OCI-LY7 (cell line): Measurements from ENCODE around the gene SLC34A2. TPM values are rescaled to one million over a fixed set of nuclear protein-coding genes. Genes with fewer than 3 reads are reported as not detected.

Source experiments
- BruUV-seq: library from RNA; stranded (reverse); fragments of 400-500 nt; replicated peaks from 2 replicates; lab custom pipeline; 2021; lab: Mats Ljungman, UMichigan
- CTCF ChIA-PET: fragments of 300-600 bp; sonication (Branson Sonifier 250); formaldehyde crosslinking; loops from one replicate; lab custom pipeline; 2022; ENCODE audit warnings: antibody characterized with exemption; ENCODE audit not compliant: unreplicated experiment; lab: Charles Lee
- POLR2A ChIA-PET: fragments of 300-600 bp; sonication (Branson Sonifier 250); formaldehyde crosslinking; loops from one replicate; lab custom pipeline; 2022; ENCODE audit warnings: antibody characterized with exemption; lab: Charles Lee
- DNase-seq: peaks from one replicate; pipeline ENCODE4 v3.0.0-alpha.2; 2015; ENCODE audit warnings: low spot score
- H2AFZ ChIP-seq: fragments of 200-600 bp; sonication (generic), shearing (Covaris generic); 2 replicates; pipeline ENCODE4 v1.6.1; 2014; ENCODE audit warnings: mild to moderate bottlenecking, antibody characterized with exemption, low read length, moderate library complexity
- H3K27ac ChIP-seq: fragments of 200-600 bp; sonication (generic); 2 replicates; pipeline ENCODE4 v1.5.1; 2014; ENCODE audit warnings: mixed run types, low read depth, mild to moderate bottlenecking, moderate library complexity, low read length, inconsistent platforms; ENCODE audit not compliant: poor library complexity, severe bottlenecking
- H3K36me3 ChIP-seq: fragments of 200-600 bp; sonication (generic); 2 replicates; pipeline ENCODE4 v1.6.1; 2014; ENCODE audit warnings: mild to moderate bottlenecking, antibody characterized with exemption, low read length, moderate library complexity, mixed read lengths; ENCODE audit not compliant: insufficient read depth
- H3K4me1 ChIP-seq: fragments of 200-600 bp; sonication (generic); 2 replicates; pipeline ENCODE4 v1.5.1; 2014; ENCODE audit warnings: mild to moderate bottlenecking, low read length; ENCODE audit not compliant: insufficient read depth, poor library complexity, severe bottlenecking
- H3K4me2 ChIP-seq: fragments of 200-600 bp; sonication (generic); 2 replicates; pipeline ENCODE4 v1.6.1; 2014; ENCODE audit warnings: mild to moderate bottlenecking, low read length
- H3K4me3 ChIP-seq: fragments of 200-600 bp; sonication (generic); 2 replicates; pipeline ENCODE4 v1.5.1; 2014; ENCODE audit warnings: mild to moderate bottlenecking, low read depth, low read length; ENCODE audit not compliant: poor library complexity, severe bottlenecking
- H3K79me2 ChIP-seq: fragments of 200-600 bp; sonication (generic); 2 replicates; pipeline ENCODE4 v1.6.1; 2016; ENCODE audit warnings: low read depth, mild to moderate bottlenecking, low read length, moderate library complexity, mixed read lengths; ENCODE audit not compliant: insufficient read depth
- H3K9me2 ChIP-seq: fragments of 200-600 bp; sonication (generic); 2 replicates; pipeline ENCODE4 v1.6.1; 2016; ENCODE audit warnings: mild to moderate bottlenecking, low read length, mixed read lengths; ENCODE audit not compliant: insufficient read depth
- H3K9me3 ChIP-seq: fragments of 200-600 bp; sonication (generic); 2 replicates; pipeline ENCODE4 v1.6.1; 2014; ENCODE audit warnings: mild to moderate bottlenecking, mixed run types, low read length, mixed read lengths
- H4K20me1 ChIP-seq: fragments of 200-600 bp; sonication (generic); 2 replicates; pipeline ENCODE4 v1.6.1; 2014; ENCODE audit warnings: mild to moderate bottlenecking, antibody characterized with exemption, low read length, moderate library complexity, mixed read lengths; ENCODE audit not compliant: insufficient read depth
- EZH2phosphoT487 ChIP-seq: fragments of 200-600 bp; sonication (generic); IDR thresholded peaks from 2 replicates; pipeline ENCODE4 v1.6.1; 2018; ENCODE audit warnings: low read depth, borderline replicate concordance, mild to moderate bottlenecking, mixed run types, antibody characterized with exemption, low read length, moderate library complexity, mixed read lengths
- intact Hi-C: fragments of 100-400 bp; cut with micrococcal nuclease; formaldehyde crosslinking; loops from one replicate; pipeline ENCODE4 v1.10.0; 2022; ENCODE audit not compliant: unreplicated experiment
- total RNA-seq, 2 experiments: library from RNA; depleted of rRNA in 1 of 2; stranded (reverse); fragments of >200 nt in 1 of 2; shearing (Covaris generic) in 1 of 2; gene quantifications; 2 replicates each; pipeline ENCODE4 v1.2.3, GENCODE V29; 2014 to 2022
- TF ChIP-seq, protein P1 (sequence below): fragments of 200-600 bp; sonication (generic); conservative IDR thresholded peaks from 2 replicates; pipeline ENCODE4 v1.5.1; 2014; ENCODE audit warnings: mild to moderate bottlenecking, antibody characterized with exemption, low read length, moderate library complexity, mixed read lengths

Gene SLC34A2
- total RNA-seq, 2 experiments from 2014 or later, result not detected

DNA sequence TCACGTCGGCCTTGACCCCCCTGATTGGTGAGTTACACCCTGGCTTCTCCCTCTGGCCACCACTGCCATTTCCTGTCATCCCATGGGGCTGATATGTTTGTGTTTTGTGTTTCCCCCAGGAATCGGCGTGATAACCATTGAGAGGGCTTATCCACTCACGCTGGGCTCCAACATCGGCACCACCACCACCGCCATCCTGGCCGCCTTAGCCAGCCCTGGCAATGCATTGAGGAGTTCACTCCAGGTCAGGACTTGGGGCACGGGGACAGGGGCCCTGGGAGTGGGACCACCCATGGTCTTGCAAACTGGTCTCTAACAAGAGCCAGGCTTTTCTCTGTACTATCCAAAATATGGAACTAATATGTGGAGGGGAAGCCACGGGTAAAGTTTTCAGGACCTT is 18.7 kb downstream of the SLC34A2 start:
- intact Hi-C loops, result no loop called here

DNA sequence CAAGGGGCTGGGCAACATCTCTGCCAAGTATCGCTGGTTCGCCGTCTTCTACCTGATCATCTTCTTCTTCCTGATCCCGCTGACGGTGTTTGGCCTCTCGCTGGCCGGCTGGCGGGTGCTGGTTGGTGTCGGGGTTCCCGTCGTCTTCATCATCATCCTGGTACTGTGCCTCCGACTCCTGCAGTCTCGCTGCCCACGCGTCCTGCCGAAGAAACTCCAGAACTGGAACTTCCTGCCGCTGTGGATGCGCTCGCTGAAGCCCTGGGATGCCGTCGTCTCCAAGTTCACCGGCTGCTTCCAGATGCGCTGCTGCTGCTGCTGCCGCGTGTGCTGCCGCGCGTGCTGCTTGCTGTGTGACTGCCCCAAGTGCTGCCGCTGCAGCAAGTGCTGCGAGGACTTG is 20.6 kb downstream of the SLC34A2 start:
- POLR2A ChIA-PET, result no interaction called here
- DNase-seq, result no peak
- intact Hi-C loops, result no loop called here
- TF ChIP-seq, protein P1, sequence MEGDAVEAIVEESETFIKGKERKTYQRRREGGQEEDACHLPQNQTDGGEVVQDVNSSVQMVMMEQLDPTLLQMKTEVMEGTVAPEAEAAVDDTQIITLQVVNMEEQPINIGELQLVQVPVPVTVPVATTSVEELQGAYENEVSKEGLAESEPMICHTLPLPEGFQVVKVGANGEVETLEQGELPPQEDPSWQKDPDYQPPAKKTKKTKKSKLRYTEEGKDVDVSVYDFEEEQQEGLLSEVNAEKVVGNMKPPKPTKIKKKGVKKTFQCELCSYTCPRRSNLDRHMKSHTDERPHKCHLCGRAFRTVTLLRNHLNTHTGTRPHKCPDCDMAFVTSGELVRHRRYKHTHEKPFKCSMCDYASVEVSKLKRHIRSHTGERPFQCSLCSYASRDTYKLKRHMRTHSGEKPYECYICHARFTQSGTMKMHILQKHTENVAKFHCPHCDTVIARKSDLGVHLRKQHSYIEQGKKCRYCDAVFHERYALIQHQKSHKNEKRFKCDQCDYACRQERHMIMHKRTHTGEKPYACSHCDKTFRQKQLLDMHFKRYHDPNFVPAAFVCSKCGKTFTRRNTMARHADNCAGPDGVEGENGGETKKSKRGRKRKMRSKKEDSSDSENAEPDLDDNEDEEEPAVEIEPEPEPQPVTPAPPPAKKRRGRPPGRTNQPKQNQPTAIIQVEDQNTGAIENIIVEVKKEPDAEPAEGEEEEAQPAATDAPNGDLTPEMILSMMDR, result no peak
- no peak for TF ChIP-seq EZH2phosphoT487
- Histone ChIP-seq H2AFZ (no peak overlapping the region), H3K4me3 (no peak overlapping the region), H3K4me2 (no peak overlapping the region), H3K36me3 (no peaks in the 10 kb centered on the region), H3K4me1 (no peaks in the 10 kb centered on the region), H3K9me2 (no peaks in the 10 kb centered on the region), H3K27ac (no peak overlapping the region), H3K79me2 (no peaks in the 10 kb centered on the region), H3K9me3 (no peaks in the 10 kb centered on the region), H4K20me1 (no peaks in the 10 kb centered on the region)
- CTCF ChIA-PET, result no interaction called here
- no TSS peak for BruUV-seq

More for the DNA sequence above, 18.7 kb downstream of the SLC34A2 start:
- Histone ChIP-seq H3K4me2 (no peak overlapping the region), H3K79me2 (no peaks in the 10 kb centered on the region), H3K27ac (no peak overlapping the region), H3K9me3 (no peaks in the 10 kb centered on the region), H3K4me3 (no peak overlapping the region), H3K9me2 (no peaks in the 10 kb centered on the region), H2AFZ (no peak overlapping the region), H3K36me3 (no peaks in the 10 kb centered on the region), H4K20me1 (no peaks in the 10 kb centered on the region), H3K4me1 (no peaks in the 10 kb centered on the region)
- BruUV-seq, result no TSS peak
- no peak for DNase-seq
- ChIA-PET CTCF (no interaction called here), POLR2A (no interaction called here)
- TF ChIP-seq, protein P1, result no peak
- TF ChIP-seq EZH2phosphoT487, result no peak

DNA sequence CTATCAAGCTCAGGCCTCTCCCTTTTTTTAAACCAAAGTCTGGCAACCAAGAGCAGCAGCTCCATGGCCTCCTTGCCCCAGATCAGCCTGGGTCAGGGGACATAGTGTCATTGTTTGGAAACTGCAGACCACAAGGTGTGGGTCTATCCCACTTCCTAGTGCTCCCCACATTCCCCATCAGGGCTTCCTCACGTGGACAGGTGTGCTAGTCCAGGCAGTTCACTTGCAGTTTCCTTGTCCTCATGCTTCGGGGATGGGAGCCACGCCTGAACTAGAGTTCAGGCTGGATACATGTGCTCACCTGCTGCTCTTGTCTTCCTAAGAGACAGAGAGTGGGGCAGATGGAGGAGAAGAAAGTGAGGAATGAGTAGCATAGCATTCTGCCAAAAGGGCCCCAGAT is 21.5 kb downstream of the SLC34A2 start:
- Histone ChIP-seq H4K20me1 (no peaks in the 10 kb centered on the region), H3K4me3 (no peak overlapping the region), H3K36me3 (no peaks in the 10 kb centered on the region), H3K79me2 (no peaks in the 10 kb centered on the region), H3K4me2 (no peak overlapping the region), H3K27ac (no peak overlapping the region), H3K9me3 (no peaks in the 10 kb centered on the region), H2AFZ (no peak overlapping the region), H3K9me2 (no peaks in the 10 kb centered on the region), H3K4me1 (no peaks in the 10 kb centered on the region)
- ChIA-PET POLR2A (no interaction called here), CTCF (no interaction called here)
- intact Hi-C loops, result no loop called here
- no TSS peak for BruUV-seq
- TF ChIP-seq, protein P1, result no peak
- no peak for TF ChIP-seq EZH2phosphoT487
- DNase-seq, result no peak
